Smooth muscle cell (in vitro differentiated cells): Measurements from ENCODE around the gene GSTM5. TPM values are rescaled to one million over a fixed set of nuclear protein-coding genes. Genes with fewer than 3 reads are reported as not detected.

ENCODE experiments used
- polyA plus RNA-seq: library from polyadenylated mRNA; unstranded; fragments of >200 nt; fragmentation: Nextera tagmentation; extraction: Ambion mirVana; gene quantifications from 2 replicates; pipeline ENCODE4 v1.2.1, GENCODE V29; 2016
- total RNA-seq: library from RNA; depleted of rRNA; stranded (reverse); fragments of >200 nt; gene quantifications from 2 replicates; pipeline ENCODE4 v1.2.3, GENCODE V29; 2014

Gene GSTM5
- total and polyA plus RNA-seq, 2 experiments from 2014 or later: 0.17 TPM; not detected in 1

Other genes with a start within 250 kb of the GSTM5 start
- 0.04 TPM in 1 of 2 replicates, not detected in the other for gene SYPL2, start 245.7 kb upstream of the GSTM5 start, total RNA-seq
- not detected in 2 replicates for gene SYPL2, start 245.7 kb upstream of the GSTM5 start, polyA plus RNA-seq
- 1.9 and 2.4 TPM in 2 replicates for gene ATXN7L2, start 228.3 kb upstream of the GSTM5 start, total RNA-seq
- gene ATXN7L2, start 228.3 kb upstream of the GSTM5 start, polyA plus RNA-seq: 5.7 and 6.2 TPM in 2 replicates
- 4.5 and 8.6 TPM in 2 replicates for gene CYB561D1, start 218.2 kb upstream of the GSTM5 start, total RNA-seq
- 5.3 and 7.4 TPM in 2 replicates for gene CYB561D1, start 218.2 kb upstream of the GSTM5 start, polyA plus RNA-seq
- 0.31 and 0.99 TPM in 2 replicates for gene AMIGO1, start 202.5 kb upstream of the GSTM5 start, total RNA-seq
- 0.93 and 1.4 TPM in 2 replicates for gene AMIGO1, start 202.5 kb upstream of the GSTM5 start, polyA plus RNA-seq
- not detected in 2 replicates for gene GPR61, start 172.4 kb upstream of the GSTM5 start, total RNA-seq
- 0.37 TPM in 1 of 2 replicates, not detected in the other for gene GPR61, start 172.4 kb upstream of the GSTM5 start, polyA plus RNA-seq
- gene GNAI3, start 163.6 kb upstream of the GSTM5 start, total RNA-seq: 15.4 and 19.0 TPM in 2 replicates
- gene GNAI3, start 163.6 kb upstream of the GSTM5 start, polyA plus RNA-seq: 11.4 and 13.0 TPM in 2 replicates
- not detected in 2 replicates for gene GNAT2, start 92.6 kb upstream of the GSTM5 start, total RNA-seq
- not detected in 2 replicates for gene GNAT2, start 92.6 kb upstream of the GSTM5 start, polyA plus RNA-seq
- gene AMPD2, start 92.4 kb upstream of the GSTM5 start, total RNA-seq: 57.4 and 69.2 TPM in 2 replicates
- 104 and 122 TPM in 2 replicates for gene AMPD2, start 92.4 kb upstream of the GSTM5 start, polyA plus RNA-seq
- 23.2 and 25.8 TPM in 2 replicates for gene GSTM4, start 56.2 kb upstream of the GSTM5 start, total RNA-seq
- gene GSTM4, start 56.2 kb upstream of the GSTM5 start, polyA plus RNA-seq: 32.8 and 34.4 TPM in 2 replicates
- gene GSTM2, start 44.2 kb upstream of the GSTM5 start, total RNA-seq: 29.2 and 30.3 TPM in 2 replicates
- gene GSTM2, start 44.2 kb upstream of the GSTM5 start, polyA plus RNA-seq: 41.2 and 43.8 TPM in 2 replicates
- 15.9 and 20.9 TPM in 2 replicates for gene GSTM1, start 24.4 kb upstream of the GSTM5 start, total RNA-seq
- 31.4 and 46.3 TPM in 2 replicates for gene GSTM1, start 24.4 kb upstream of the GSTM5 start, polyA plus RNA-seq
- gene GSTM3, start 28.8 kb downstream of the GSTM5 start, total RNA-seq: 117 and 153 TPM in 2 replicates
- 211 and 218 TPM in 2 replicates for gene GSTM3, start 28.8 kb downstream of the GSTM5 start, polyA plus RNA-seq
- not detected in 2 replicates for gene EPS8L3, start 51.7 kb downstream of the GSTM5 start, total RNA-seq
- gene EPS8L3, start 51.7 kb downstream of the GSTM5 start, polyA plus RNA-seq: not detected in 2 replicates
- gene CSF1, start 198.6 kb downstream of the GSTM5 start, total RNA-seq: 30.9 and 43.4 TPM in 2 replicates
- 17.1 and 22.4 TPM in 2 replicates for gene CSF1, start 198.6 kb downstream of the GSTM5 start, polyA plus RNA-seq